ENCODE results near the gene GTSF1L. TPM values are rescaled to one million over a fixed set of nuclear protein-coding genes. Genes with fewer than 3 reads are reported as not detected.

Gene GTSF1L
- not detected for total RNA-seq
- not detected for polyA plus RNA-seq (ENCODE audit: insufficient read length in 6 of 6)
- long read RNA-seq, donor 1: 0 reads
- long read RNA-seq, donor 2: 0 reads
- long read RNA-seq, donor 3: 0 reads
- long read RNA-seq, donor 4: 0 reads
- long read RNA-seq, donor 5: 0 reads
- long read RNA-seq, donor 6: 0 reads
- long read RNA-seq, donor 7: 0 reads
- long read RNA-seq, donor 8: 0 reads
- long read RNA-seq, donor 9: 0 reads
- long read RNA-seq, donor 10: 0 reads
- long read RNA-seq, donor 11: 0 reads
- long read RNA-seq, donor 12: 0 reads

DNA sequence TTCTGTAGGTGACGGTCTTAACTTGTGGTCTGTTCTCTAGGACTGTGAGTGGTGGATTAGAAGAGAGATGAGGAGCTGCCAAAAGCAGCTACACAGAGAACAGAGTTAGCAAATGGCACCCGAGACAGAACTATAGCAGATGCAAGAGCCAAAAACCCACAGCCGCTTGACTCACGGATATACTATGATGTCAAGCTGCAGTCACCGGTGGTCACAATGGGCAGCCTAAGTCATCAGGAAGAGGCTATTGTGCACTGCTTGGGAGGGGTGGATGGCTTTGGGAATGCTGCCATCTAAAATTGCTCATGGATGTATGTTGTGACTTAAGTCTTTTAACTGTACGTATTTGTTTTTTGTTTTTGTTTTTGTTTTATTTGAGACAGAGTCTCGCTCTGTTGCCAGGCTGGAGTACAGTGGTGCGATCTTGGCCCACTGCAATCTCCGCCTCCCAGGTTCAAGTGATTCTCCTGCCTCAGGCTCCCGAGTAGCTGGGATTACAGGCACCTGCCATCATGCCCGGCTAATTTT is at the start of gene GTSF1L:
GTSF1L (minus strand) TSS at position 192 of the 528 bp plus-strand sequence. CDS start 308 bp downstream, outside the sequence.
- H3K9me3 ChIP-seq: no peaks in the 10 kb centered on the region
- no peak within 1 kb of the TSS for H3K4me3 ChIP-seq
- TF ChIP-seq, protein P1, sequence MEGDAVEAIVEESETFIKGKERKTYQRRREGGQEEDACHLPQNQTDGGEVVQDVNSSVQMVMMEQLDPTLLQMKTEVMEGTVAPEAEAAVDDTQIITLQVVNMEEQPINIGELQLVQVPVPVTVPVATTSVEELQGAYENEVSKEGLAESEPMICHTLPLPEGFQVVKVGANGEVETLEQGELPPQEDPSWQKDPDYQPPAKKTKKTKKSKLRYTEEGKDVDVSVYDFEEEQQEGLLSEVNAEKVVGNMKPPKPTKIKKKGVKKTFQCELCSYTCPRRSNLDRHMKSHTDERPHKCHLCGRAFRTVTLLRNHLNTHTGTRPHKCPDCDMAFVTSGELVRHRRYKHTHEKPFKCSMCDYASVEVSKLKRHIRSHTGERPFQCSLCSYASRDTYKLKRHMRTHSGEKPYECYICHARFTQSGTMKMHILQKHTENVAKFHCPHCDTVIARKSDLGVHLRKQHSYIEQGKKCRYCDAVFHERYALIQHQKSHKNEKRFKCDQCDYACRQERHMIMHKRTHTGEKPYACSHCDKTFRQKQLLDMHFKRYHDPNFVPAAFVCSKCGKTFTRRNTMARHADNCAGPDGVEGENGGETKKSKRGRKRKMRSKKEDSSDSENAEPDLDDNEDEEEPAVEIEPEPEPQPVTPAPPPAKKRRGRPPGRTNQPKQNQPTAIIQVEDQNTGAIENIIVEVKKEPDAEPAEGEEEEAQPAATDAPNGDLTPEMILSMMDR (IDR thresholded peaks at IDR 0.05): no peak
- H3K27ac ChIP-seq: no peak within 1 kb of the TSS
- no peaks in the 10 kb centered on the region for H3K36me3 ChIP-seq
- H3K27me3 ChIP-seq: peaks cover 0 to 5% of the 10 kb centered on the region in 2 donors
- intact Hi-C loops (cut with DNase I): no loop called here
- ATAC-seq (no peak), DNase-seq (no peak)
- H3K4me1 ChIP-seq: no peaks in the 10 kb centered on the region

DNA sequence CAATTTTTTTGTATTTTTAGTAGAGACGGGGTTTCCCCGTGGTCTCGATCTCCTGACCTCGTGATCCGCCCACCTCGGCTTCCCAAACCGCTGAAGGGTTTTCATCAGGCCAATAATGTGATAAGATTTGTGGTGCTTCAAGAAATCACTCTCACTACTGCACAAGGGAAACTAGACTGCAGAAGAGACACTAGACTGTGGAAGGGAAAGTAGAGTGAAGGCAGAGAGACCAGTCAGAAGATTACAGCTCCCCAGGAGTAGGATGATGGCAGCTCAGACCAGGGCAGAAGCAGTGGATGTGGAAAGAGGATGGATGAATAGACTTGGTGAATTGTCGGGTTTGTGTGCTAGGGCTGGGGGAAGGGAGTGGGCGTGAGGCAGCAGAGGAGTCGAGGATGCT is 48.0 kb upstream of the GTSF1L start:
- no peak for ATAC-seq
- H3K4me3 ChIP-seq: no peak overlapping the region
- TF ChIP-seq, protein P1 (IDR thresholded peaks at IDR 0.05): no peak
- intact Hi-C loops (cut with DNase I): no loop called here
- H3K4me1 ChIP-seq: no peaks in the 10 kb centered on the region
- H3K9me3 ChIP-seq: peaks cover 0 to 24% of the 10 kb centered on the region in 2 donors
- peaks cover 0 to 27% of the 10 kb centered on the region in 2 donors for H3K27me3 ChIP-seq
- H3K27ac ChIP-seq: no peak overlapping the region
- no peak for DNase-seq
- no peaks in the 10 kb centered on the region for H3K36me3 ChIP-seq

DNA sequence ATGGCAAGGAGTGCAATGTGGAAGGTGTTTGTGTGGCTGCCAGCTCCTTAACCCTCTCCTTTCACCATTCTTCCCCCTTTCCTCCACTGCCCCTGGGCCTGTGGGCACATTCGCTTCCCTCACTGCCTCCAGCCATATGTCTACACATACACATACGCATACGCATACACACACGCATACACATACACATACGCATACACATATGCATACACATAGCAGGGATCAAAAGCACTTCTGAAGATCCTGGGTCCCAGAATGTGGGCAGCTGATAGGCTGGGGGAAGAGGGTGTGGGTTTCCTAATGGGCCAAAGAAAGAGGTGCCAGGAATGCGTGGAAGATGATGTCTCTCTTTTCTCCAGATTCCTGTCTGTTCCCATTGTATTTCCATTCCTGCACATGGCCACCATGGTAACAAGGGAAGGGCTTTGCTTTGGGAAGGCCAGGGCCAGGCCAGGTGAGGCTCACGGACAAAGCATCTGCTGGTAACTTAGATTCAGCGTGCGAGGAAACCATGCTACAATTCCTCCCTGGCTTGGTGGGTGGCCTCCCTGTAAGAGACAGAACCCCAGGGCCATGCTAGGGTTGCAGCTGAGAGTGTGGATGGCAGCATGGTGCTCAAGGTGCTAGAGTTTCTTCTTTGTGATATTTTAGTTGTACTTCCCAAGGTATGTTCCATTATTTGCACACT is 44.8 kb upstream of the GTSF1L start:
- no peak for ATAC-seq

GRCh38 chr20:43770342-43770741 is 43.5 kb upstream of the GTSF1L start:
- Histone ChIP-seq H3K36me3 (no peaks in the 10 kb centered on the region), H3K27me3 (peaks cover 0 to 63% of the 10 kb centered on the region in 2 donors), H3K4me1 (no peaks in the 10 kb centered on the region), H3K27ac (no peak overlapping the region), H3K9me3 (no peaks in the 10 kb centered on the region), H3K4me3 (no peak overlapping the region)
- DNase-seq: no peak
- TF ChIP-seq, protein P1 (IDR thresholded peaks at IDR 0.05): no peak
- intact Hi-C loops (cut with DNase I): no loop called here
- ATAC-seq: no peak

More for the DNA sequence above, 44.8 kb upstream of the GTSF1L start:
- no peak overlapping the region for H3K4me3 ChIP-seq
- DNase-seq: no peak
- no peaks in the 10 kb centered on the region for H3K36me3 ChIP-seq
- TF ChIP-seq, protein P1 (IDR thresholded peaks at IDR 0.05): no peak
- H3K9me3 ChIP-seq: no peaks in the 10 kb centered on the region
- intact Hi-C loops (cut with DNase I): no loop called here
- H3K27ac ChIP-seq: no peak overlapping the region
- H3K4me1 ChIP-seq: no peaks in the 10 kb centered on the region
- H3K27me3 ChIP-seq: peaks cover 0 to 50% of the 10 kb centered on the region in 2 donors
